GM18858 (cell line): Measurements from ENCODE around the gene STRN.

Experiments used
- ATAC-seq: cut with Tn5 transposase; IDR thresholded peaks from one replicate; pipeline ENCODE4 v1.9.1; 2021; ENCODE audit not compliant: unreplicated experiment

Gene STRN

DNA sequence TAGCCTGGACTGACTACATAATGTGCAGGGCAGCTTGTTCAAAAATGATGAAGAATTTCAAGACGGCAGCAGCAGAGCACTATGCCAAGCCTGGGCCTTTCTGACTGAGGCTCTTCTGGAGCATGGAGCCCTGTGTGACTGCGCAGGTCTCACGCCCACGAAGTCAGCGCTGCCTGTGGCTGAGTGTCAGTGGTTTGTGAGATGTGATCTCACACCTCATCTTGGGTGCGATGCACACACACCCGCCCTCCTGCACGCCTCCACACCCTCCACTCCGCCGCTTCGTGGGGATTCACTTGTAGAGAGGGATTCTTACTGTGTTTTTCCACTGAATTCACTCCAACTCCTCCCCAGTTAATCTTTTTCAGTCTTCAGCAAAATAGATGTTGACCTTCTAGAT, 166.0 kb downstream of the STRN start:
- no peak for ATAC-seq

DNA sequence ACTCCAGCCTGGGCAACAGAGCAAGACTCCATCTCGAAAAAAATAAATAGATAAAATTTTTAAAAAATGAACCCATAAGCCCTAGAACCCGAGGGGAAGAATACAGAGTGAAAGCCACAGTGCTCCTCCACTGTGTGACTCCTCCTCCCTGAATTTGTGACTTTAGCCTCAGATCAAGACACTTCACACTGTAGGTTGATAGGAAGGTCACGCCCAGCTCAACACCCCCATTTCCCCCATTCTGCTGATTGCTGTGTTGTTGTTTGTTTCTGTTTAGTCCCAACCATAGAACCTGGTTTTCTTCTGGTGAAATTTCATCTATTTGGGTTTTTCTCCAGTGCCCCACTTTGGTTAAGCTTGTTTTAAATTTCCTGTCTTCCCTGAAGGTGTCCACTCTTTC, 167.6 kb downstream of the STRN start:
- no peak for ATAC-seq

DNA sequence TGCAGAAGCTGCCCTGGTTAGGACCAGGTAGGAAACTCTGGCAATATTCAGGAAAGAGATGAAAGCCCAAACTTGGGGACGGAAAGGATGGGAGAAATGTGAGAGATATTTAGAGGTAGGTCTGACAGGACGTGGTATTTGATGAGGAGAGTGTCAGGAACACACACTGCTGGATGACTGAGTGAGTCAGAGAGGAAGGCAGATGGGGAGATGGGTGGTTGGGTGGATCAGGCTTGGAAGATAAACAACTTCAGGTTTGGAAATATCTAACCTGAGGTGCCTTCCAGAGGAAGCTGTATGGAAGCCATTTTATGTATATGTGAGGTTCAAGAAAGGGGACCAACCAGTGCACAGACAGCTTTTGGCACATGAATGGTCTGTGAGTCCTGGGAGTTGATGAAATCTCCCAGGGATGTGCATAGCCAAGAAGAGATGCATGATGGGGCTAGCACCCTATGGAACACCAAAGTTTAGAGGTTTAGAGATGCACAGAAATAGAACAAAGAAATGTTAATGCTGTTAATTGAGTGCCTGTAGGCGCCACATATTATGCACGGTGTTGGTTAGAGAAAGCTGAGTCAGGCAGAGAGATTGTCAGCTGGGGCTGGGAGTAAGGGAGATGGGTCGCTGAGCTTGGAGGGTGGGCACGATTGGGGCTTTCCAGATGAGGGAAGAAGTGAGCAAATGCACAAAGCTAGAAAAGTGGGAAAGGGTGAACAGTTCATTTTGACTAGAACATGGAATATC, 168.8 kb downstream of the STRN start:
- no peak for ATAC-seq
